Subcutaneous adipose tissue (tissue), 4 donors: ENCODE data around the gene UNK. TPM values are rescaled to one million over a fixed set of nuclear protein-coding genes. Genes with fewer than 3 reads are reported as not detected.

ENCODE experiments used
- CTCF ChIP-seq: fragments of 450-650 bp; IDR thresholded peaks from one replicate; pipeline ENCODE4 v1.5.1; 2016; ENCODE audit warnings: low read depth, mild to moderate bottlenecking, control low read depth, antibody characterized with exemption, moderate library complexity
- total RNA-seq, 4 donors: library from RNA; depleted of rRNA; stranded (reverse); fragments of >200 nt; gene quantifications; one replicate each; pipeline ENCODE4 v1.1.0, GENCODE V29; 2016

UNK gene
- total RNA-seq, 4 donors from 2014 or later, result 21.8 to 42.1 (median 29.7) TPM

GRCh38 chr17:75813081-75814020, 28.7 kb downstream of the UNK start:
- no peak for TF ChIP-seq CTCF

- no peak for TF ChIP-seq CTCF
Observed at GRCh38 chr17:75814021-75814395, 29.4 kb downstream of the UNK start.

GRCh38 chr17:75814900-75815373, 30.3 kb downstream of the UNK start:
- TF ChIP-seq CTCF, result no peak

- no peak for TF ChIP-seq CTCF
Observed at GRCh38 chr17:75815399-75815798, 30.8 kb downstream of the UNK start.

GRCh38 chr17:75816693-75817092, 32.1 kb downstream of the UNK start:
- TF ChIP-seq CTCF, result no peak

GRCh38 chr17:75817571-75817970, 33.0 kb downstream of the UNK start:
- no peak for TF ChIP-seq CTCF

- TF ChIP-seq CTCF, result no peak
Observed at GRCh38 chr17:75818326-75818885, 33.8 kb downstream of the UNK start.
